Measurements from ENCODE around the gene TREM1. TPM values are rescaled to one million over a fixed set of nuclear protein-coding genes. Genes with fewer than 3 reads are reported as not detected.
"Not testable (repeated sequence)": the region's sequence is repeated elsewhere in the genome, so short reads cannot be mapped to it uniquely, and the experiment has no call there.

Gene TREM1
- total and polyA plus RNA-seq, 12 donors, result 0.37 to 3.8 (median 0.96) TPM; not detected in 3

GRCh38 chr6:41306187-41306854 is 19.8 kb upstream of the TREM1 start:
- 19 to 30% (median 23%) methylated on average over 13 of the region's 13 CpGs for WGBS, 4 donors
- Histone ChIP-seq H3K4me3 (no peak overlapping the region), H3K27ac (no peak overlapping the region), H3K9me3 (replicated peaks in 1 of 3) (no peaks in the 10 kb centered on the region), H3K27me3 (peaks cover 11% of the 10 kb centered on the region), H3K4me1 (replicated peaks in 1 of 2) (no peaks in the 10 kb centered on the region), H3K36me3 (replicated peaks in 1 of 2) (no peaks in the 10 kb centered on the region)
- intact Hi-C loops (cut with DNase I), result no loop called here
- peak; percentile 31 to 64 (median 50) for TF ChIP-seq CTCF (IDR thresholded peaks at IDR 0.05)
- no peak for TF ChIP-seq POLR2A (IDR thresholded peaks at IDR 0.05)
- DNase-seq, result peak in 6 of 7 donors; percentile 21 to 70 (median 46)

GRCh38 chr6:41302638-41303037 is 16.2 kb upstream of the TREM1 start:
- TF ChIP-seq CTCF (IDR thresholded peaks at IDR 0.05) (no peak), POLR2A (IDR thresholded peaks at IDR 0.05) (no peak)
- H3K36me3 ChIP-seq (replicated peaks in 1 of 2), result no peaks in the 10 kb centered on the region
- no peaks in the 10 kb centered on the region for H3K27me3 ChIP-seq
- 51 to 77% (median 61%) methylated on average over 5 of the region's 5 CpGs for WGBS, 4 donors
- H3K27ac ChIP-seq, result no peak overlapping the region
- no peaks in the 10 kb centered on the region for H3K9me3 ChIP-seq (replicated peaks in 1 of 3)
- no peaks in the 10 kb centered on the region for H3K4me1 ChIP-seq (replicated peaks in 1 of 2)
- no peak for DNase-seq
- H3K4me3 ChIP-seq, result no peak overlapping the region
- intact Hi-C loops (cut with DNase I), result no loop called here

- Histone ChIP-seq H3K4me3 (no peak overlapping the region), H3K4me1 (replicated peaks in 1 of 2) (no peaks in the 10 kb centered on the region), H3K36me3 (replicated peaks in 1 of 2) (no peaks in the 10 kb centered on the region), H3K9me3 (replicated peaks in 1 of 3) (no peaks in the 10 kb centered on the region), H3K27ac (no peak overlapping the region), H3K27me3 (no peaks in the 10 kb centered on the region)
- TF ChIP-seq POLR2A (IDR thresholded peaks at IDR 0.05), result no peak
- TF ChIP-seq CTCF (IDR thresholded peaks at IDR 0.05), result no peak
- intact Hi-C loops (cut with DNase I), result no loop called here
- 53 to 59% (median 57%) methylated on average over 3 of the region's 3 CpGs for WGBS, 4 donors
- no peak for DNase-seq
Measured at GRCh38 chr6:41298785-41299502, 12.5 kb upstream of the TREM1 start.

- DNase-seq; H3K9me3 ChIP-seq (replicated peaks in 1 of 3); H3K4me1 ChIP-seq (replicated peaks in 1 of 2); H3K4me3 ChIP-seq; H3K36me3 ChIP-seq (replicated peaks in 1 of 2); intact Hi-C loops (cut with DNase I); H3K27me3 ChIP-seq; H3K27ac ChIP-seq: not testable (repeated sequence)
- WGBS, 4 donors, result 83 to 95% (median 88%) methylated on average over 5 of the region's 5 CpGs
Measured at GRCh38 chr6:41297248-41297647, 10.8 kb upstream of the TREM1 start.
